PC-9 (cell line): ENCODE results near the gene PIN4. TPM values are rescaled to one million over a fixed set of nuclear protein-coding genes. Genes with fewer than 3 reads are reported as not detected.

Source experiments
- BruUV-seq: library from RNA; stranded (reverse); fragments of 400-500 nt; replicated peaks from 2 replicates; lab custom pipeline; 2021; lab: Mats Ljungman, UMichigan
- CTCF ChIA-PET: fragments of 300-600 bp; sonication (Branson Sonifier 250); formaldehyde crosslinking; loops from one replicate; lab custom pipeline; 2022; ENCODE audit warnings: antibody characterized with exemption; lab: Charles Lee
- POLR2A ChIA-PET: fragments of 300-600 bp; sonication (Branson Sonifier 250); formaldehyde crosslinking; loops from one replicate; lab custom pipeline; 2022; ENCODE audit warnings: antibody characterized with exemption; ENCODE audit not compliant: unreplicated experiment; lab: Charles Lee
- DNase-seq, 2 experiments: peaks; one replicate each; pipeline versions ENCODE4 v3.0.0 to v3.0.0-alpha.2; 2015 to 2022; ENCODE audit warnings: mixed read lengths in 1 of 2
- H2AFZ ChIP-seq: fragments of 200-600 bp; sonication (generic); 2 replicates; pipeline ENCODE4 v1.8.1; 2017; ENCODE audit warnings: antibody characterized with exemption
- H3F3A ChIP-seq: fragments of 200-600 bp; sonication (generic); 2 replicates; pipeline ENCODE4 v1.8.1; 2017; ENCODE audit warnings: antibody characterized with exemption, mild to moderate bottlenecking, low read depth; ENCODE audit not compliant: insufficient read depth
- H3K27ac ChIP-seq: fragments of 200-600 bp; sonication (generic); 2 replicates; pipeline ENCODE4 v1.6.1; 2016; ENCODE audit warnings: mixed run types
- H3K27me3 ChIP-seq: fragments of 200-600 bp; sonication (generic); 2 replicates; pipeline ENCODE4 v1.6.1; 2016; ENCODE audit warnings: low read depth, mixed run types; ENCODE audit not compliant: insufficient read depth
- H3K36me3 ChIP-seq: fragments of 200-600 bp; sonication (generic); 2 replicates; pipeline ENCODE4 v1.6.1; 2016; ENCODE audit warnings: low read depth, mixed run types
- H3K4me1 ChIP-seq: fragments of 200-600 bp; sonication (generic); replicated peaks from 2 replicates; pipeline ENCODE4 v1.6.1; 2016; ENCODE audit warnings: mixed run types; ENCODE audit not compliant: insufficient read depth
- H3K4me2 ChIP-seq: fragments of 200-600 bp; sonication (generic); 2 replicates; pipeline ENCODE4 v1.6.1; 2017; ENCODE audit warnings: mixed run types
- H3K4me3 ChIP-seq: fragments of 200-600 bp; sonication (generic); 2 replicates; pipeline ENCODE4 v1.6.1; 2016; ENCODE audit warnings: mixed run types
- H3K79me2 ChIP-seq: fragments of 200-600 bp; sonication (generic); 2 replicates; pipeline ENCODE4 v1.6.1; 2017; ENCODE audit warnings: low read depth, mixed run types
- H3K9me2 ChIP-seq: fragments of 200-600 bp; sonication (generic); 2 replicates; pipeline ENCODE4 v1.8.1; 2017; ENCODE audit warnings: mild to moderate bottlenecking; ENCODE audit not compliant: insufficient read depth
- H3K9me3 ChIP-seq: fragments of 200-600 bp; sonication (generic); 2 replicates; pipeline ENCODE4 v1.8.1; 2016; ENCODE audit warnings: low read depth; ENCODE audit not compliant: insufficient read depth
- H4K20me1 ChIP-seq: fragments of 200-600 bp; sonication (generic); 2 replicates; pipeline ENCODE4 v1.8.1; 2017; ENCODE audit not compliant: insufficient read depth
- EZH2 ChIP-seq: fragments of 200-600 bp; sonication (generic); IDR thresholded peaks from 2 replicates; pipeline ENCODE4 v1.8.0; 2017; ENCODE audit warnings: antibody characterized with exemption, low read depth
- intact Hi-C: fragments of 100-400 bp; cut with micrococcal nuclease; formaldehyde crosslinking; loops from one replicate; pipeline ENCODE4 v1.10.0; 2022; ENCODE audit not compliant: unreplicated experiment
- total RNA-seq: library from RNA; stranded (reverse); gene quantifications from 2 replicates; pipeline ENCODE4 v1.2.3, GENCODE V29; 2021
- TF ChIP-seq, protein P1 (sequence below): fragments of 200-600 bp; sonication (generic); conservative IDR thresholded peaks from 2 replicates; pipeline ENCODE4 v1.6.1; 2017; ENCODE audit warnings: mixed run types, antibody characterized with exemption, mild to moderate bottlenecking, moderate library complexity

Gene PIN4
- total RNA-seq, 1 experiment from 2014 or later, result 9.7 TPM

GRCh38 chrX:72238183-72238582 is 56.6 kb downstream of the PIN4 start:
- H3K4me3 ChIP-seq, result peak overlapping the region; percentile 73
- no peaks in the 10 kb centered on the region for H3K36me3 ChIP-seq
- intact Hi-C loops, result no loop called here
- TF ChIP-seq, protein P1, sequence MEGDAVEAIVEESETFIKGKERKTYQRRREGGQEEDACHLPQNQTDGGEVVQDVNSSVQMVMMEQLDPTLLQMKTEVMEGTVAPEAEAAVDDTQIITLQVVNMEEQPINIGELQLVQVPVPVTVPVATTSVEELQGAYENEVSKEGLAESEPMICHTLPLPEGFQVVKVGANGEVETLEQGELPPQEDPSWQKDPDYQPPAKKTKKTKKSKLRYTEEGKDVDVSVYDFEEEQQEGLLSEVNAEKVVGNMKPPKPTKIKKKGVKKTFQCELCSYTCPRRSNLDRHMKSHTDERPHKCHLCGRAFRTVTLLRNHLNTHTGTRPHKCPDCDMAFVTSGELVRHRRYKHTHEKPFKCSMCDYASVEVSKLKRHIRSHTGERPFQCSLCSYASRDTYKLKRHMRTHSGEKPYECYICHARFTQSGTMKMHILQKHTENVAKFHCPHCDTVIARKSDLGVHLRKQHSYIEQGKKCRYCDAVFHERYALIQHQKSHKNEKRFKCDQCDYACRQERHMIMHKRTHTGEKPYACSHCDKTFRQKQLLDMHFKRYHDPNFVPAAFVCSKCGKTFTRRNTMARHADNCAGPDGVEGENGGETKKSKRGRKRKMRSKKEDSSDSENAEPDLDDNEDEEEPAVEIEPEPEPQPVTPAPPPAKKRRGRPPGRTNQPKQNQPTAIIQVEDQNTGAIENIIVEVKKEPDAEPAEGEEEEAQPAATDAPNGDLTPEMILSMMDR, result no peak
- TF ChIP-seq EZH2, result no peak
- ChIA-PET CTCF (interaction anchor here (0.6 kb wide), 1 partner anchor 302 kb away, joined by 8 read pairs; no protein-coding TSS in a partner anchor), POLR2A (interaction anchor here (0.6 to 1.3 kb wide), 2 partner anchors 12 to 39 kb away, joined by 4 to 30 read pairs; partner anchors contain the start of gene RPS4X)
- H4K20me1 ChIP-seq, result no peaks in the 10 kb centered on the region
- no peaks in the 10 kb centered on the region for H3K9me2 ChIP-seq
- no peaks in the 10 kb centered on the region for H3F3A ChIP-seq
- peak overlapping the region; percentile 82 for H2AFZ ChIP-seq
- H3K79me2 ChIP-seq, result peaks cover 5% of the 10 kb centered on the region; the same call in 1 of the 2 replicates
- H3K9me3 ChIP-seq, result no peaks in the 10 kb centered on the region
- no peak for DNase-seq
- no TSS peak for BruUV-seq
- no peaks in the 10 kb centered on the region for H3K27me3 ChIP-seq
- 0 out of 2 replicates have a peak, but pooled peaks cover 7% of the 10 kb centered on the region for H3K4me1 ChIP-seq
- H3K4me2 ChIP-seq, result peak overlapping the region; percentile 92
- no peak overlapping the region for H3K27ac ChIP-seq

DNA sequence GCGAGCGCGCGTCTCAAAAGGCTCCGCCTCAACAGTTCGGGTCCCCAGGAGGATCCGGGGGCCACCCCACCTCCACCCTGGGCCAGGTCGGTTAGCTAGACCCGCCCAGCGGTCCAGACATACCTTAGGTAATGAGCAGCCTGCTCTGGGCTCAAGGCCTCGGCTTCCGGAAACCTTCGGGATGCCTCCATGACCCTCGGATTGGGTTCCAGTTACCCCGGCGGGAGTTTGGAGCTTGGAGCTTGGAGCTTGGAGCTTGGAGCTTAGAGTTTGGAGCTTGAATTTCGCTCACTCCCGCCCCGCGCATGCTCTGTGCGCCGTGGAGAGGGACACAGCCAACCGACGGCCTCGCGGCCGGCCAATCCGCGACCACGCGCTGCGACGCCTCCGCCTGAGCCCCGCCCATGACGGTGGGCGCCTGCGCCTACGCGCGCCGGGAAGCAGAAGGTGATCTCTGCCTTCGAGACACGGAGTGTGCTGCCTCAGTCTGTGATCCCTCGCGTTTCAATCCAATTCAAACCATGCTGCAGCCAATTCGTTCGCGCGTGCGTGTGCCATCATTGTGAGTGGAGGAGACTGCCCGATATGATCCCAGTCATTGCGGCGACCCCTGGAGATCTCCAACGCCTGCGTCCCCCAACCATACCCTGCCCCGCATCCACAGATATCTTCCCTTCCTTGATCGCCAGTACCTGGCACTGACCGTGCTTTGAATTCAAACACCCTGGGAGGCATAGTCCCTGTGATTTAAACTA is 57.3 kb downstream of the PIN4 start, which contains the start of gene ERCC6L:
ERCC6L (minus strand) TSS at position 307 of the 755 bp plus-strand sequence; CDS start at position 191, 116 bp downstream.
- peaks cover 5% of the 10 kb centered on the region; the same call in 1 of the 2 replicates for H3K79me2 ChIP-seq
- BruUV-seq, result no TSS peak
- H3K36me3 ChIP-seq, result no peaks in the 10 kb centered on the region
- intact Hi-C loops, result no loop called here
- no peaks in the 10 kb centered on the region for H3K27me3 ChIP-seq
- H3K4me2 ChIP-seq, result peak within 1 kb of the TSS; percentile 92
- peak within 1 kb of the TSS; percentile 82 for H2AFZ ChIP-seq
- no peaks in the 10 kb centered on the region for H4K20me1 ChIP-seq
- peak within 1 kb of the TSS; percentile 73 for H3K4me3 ChIP-seq
- no peaks in the 10 kb centered on the region for H3K9me2 ChIP-seq
- no peaks in the 10 kb centered on the region for H3F3A ChIP-seq
- H3K27ac ChIP-seq, result no peak within 1 kb of the TSS
- ChIA-PET POLR2A (interaction anchor here (0.6 to 1.3 kb wide), 4 partner anchors 12 to 320 kb away, joined by 4 to 30 read pairs (median 12); partner anchors contain the start of gene RPS4X), CTCF (interaction anchor here (0.6 kb wide), 1 partner anchor 302 kb away, joined by 8 read pairs; no protein-coding TSS in a partner anchor)
- 0 out of 2 replicates have a peak, but pooled peaks cover 7% of the 10 kb centered on the region for H3K4me1 ChIP-seq
- DNase-seq, result peak; percentile 74 to 88
- no peaks in the 10 kb centered on the region for H3K9me3 ChIP-seq
- no peak for TF ChIP-seq EZH2
- TF ChIP-seq, protein P1, result no peak

- Histone ChIP-seq H3K4me3 (no peak overlapping the region), H3K36me3 (no peaks in the 10 kb centered on the region), H3K79me2 (peaks cover 5% of the 10 kb centered on the region; the same call in 1 of the 2 replicates), H3F3A (no peaks in the 10 kb centered on the region), H3K4me2 (no peak overlapping the region), H3K27me3 (no peaks in the 10 kb centered on the region), H3K9me2 (no peaks in the 10 kb centered on the region), H4K20me1 (no peaks in the 10 kb centered on the region), H3K9me3 (no peaks in the 10 kb centered on the region), H3K27ac (no peak overlapping the region), H2AFZ (no peak overlapping the region), H3K4me1 (0 out of 2 replicates have a peak, but pooled peaks cover 7% of the 10 kb centered on the region)
- TF ChIP-seq EZH2, result no peak
- TF ChIP-seq, protein P1, result no peak
- ChIA-PET POLR2A (interaction anchor here (0.7 kb wide), 1 partner anchor 378 kb away, joined by 5 read pairs; no protein-coding TSS in a partner anchor), CTCF (no interaction called here)
- no TSS peak for BruUV-seq
- DNase-seq, result no peak
- intact Hi-C loops, result loop anchor here (10.0 kb wide), 1 partner anchor 394 kb away; no protein-coding TSS in a partner anchor
These were observed 59.4 kb downstream of the PIN4 start for GRCh38 chrX:72240976-72241375.
